SK-N-SH (cell line): ENCODE results near the gene ALS2CL. TPM values are rescaled to one million over a fixed set of nuclear protein-coding genes. Genes with fewer than 3 reads are reported as not detected.

Source experiments
- CTCF ChIA-PET: fragments of 300-600, 350-600 bp; formaldehyde crosslinking; extraction: SDS; loops from one replicate; lab custom pipeline; 2021; lab: Yijun Ruan, JAX
- POLR2A ChIA-PET: fragments of 350-600 bp; sonication (Branson Sonifier 250); formaldehyde crosslinking; extraction: SDS; loops from one replicate; lab custom pipeline; 2020; ENCODE audit warnings: antibody characterized with exemption, inconsistent platforms; lab: Yijun Ruan, JAX
- DNase-seq: peaks from one replicate; pipeline ENCODE4 v3.0.0; 2012
- H2AFZ ChIP-seq: fragments of 200-600 bp; sonication (generic); 2 replicates; pipeline ENCODE4 v1.8.1; 2016; ENCODE audit warnings: antibody characterized with exemption, mild to moderate bottlenecking, low read depth
- H3F3A ChIP-seq: fragments of 200-600 bp; sonication (generic); replicated peaks from 2 replicates; pipeline ENCODE3; 2016; ENCODE audit warnings: antibody characterized with exemption, mild to moderate bottlenecking; ENCODE audit not compliant: insufficient read depth
- H3K27ac ChIP-seq, 2 experiments: fragments of 200-500 bp in 1 of 2; fragments of 200-600 bp in 1 of 2; sonication (Bioruptor generic) in 1 of 2; sonication (generic), shearing (Covaris generic) in 1 of 2; 2 replicates each; pipeline versions ENCODE4 v1.5.1 to v1.6.1; 2014 to 2016; ENCODE audit warnings: low read depth in 2 of 2, inconsistent platforms in 1 of 2, low read length in 1 of 2, mild to moderate bottlenecking in 1 of 2, mixed read lengths in 1 of 2
- H3K27me3 ChIP-seq: fragments of 200-600 bp; sonication (generic), shearing (Covaris generic); 2 replicates; pipeline ENCODE4 v1.6.1; 2016; ENCODE audit warnings: mixed run types; ENCODE audit not compliant: insufficient read depth
- H3K36me3 ChIP-seq, 2 experiments: fragments of 200-500 bp in 1 of 2; fragments of 200-600 bp in 1 of 2; sonication (Bioruptor generic) in 1 of 2; sonication (generic) in 1 of 2; replicated peaks in 1 of 2; 2 replicates each; pipeline versions ENCODE3 to v1.5.1; 2014 to 2016; ENCODE audit warnings: low read length in 1 of 2, mild to moderate bottlenecking in 1 of 2; ENCODE audit not compliant: insufficient read depth in 2 of 2, control insufficient read depth in 1 of 2
- H3K4me1 ChIP-seq, 2 experiments: fragments of 200-500 bp in 1 of 2; fragments of 200-600 bp in 1 of 2; sonication (Bioruptor generic) in 1 of 2; sonication (generic), shearing (Covaris generic) in 1 of 2; 2 replicates each; pipeline versions ENCODE4 v1.5.1 to v1.6.1; 2014 to 2016; ENCODE audit warnings: low read depth in 1 of 2, low read length in 1 of 2, mixed run types in 1 of 2; ENCODE audit not compliant: insufficient read depth in 2 of 2, control insufficient read depth in 1 of 2
- H3K4me2 ChIP-seq: fragments of 200-600 bp; sonication (generic), shearing (Covaris generic); 2 replicates; pipeline ENCODE4 v1.6.1; 2017; ENCODE audit warnings: mixed run types
- H3K4me3 ChIP-seq, 2 experiments: fragments of 200-500 bp in 1 of 2; fragments of 200-600 bp in 1 of 2; sonication (Bioruptor generic) in 1 of 2; sonication (generic), shearing (Covaris generic) in 1 of 2; 2 replicates each; pipeline versions ENCODE4 v1.5.1 to v1.8.1; 2014 to 2016; ENCODE audit warnings: low read depth in 2 of 2, inconsistent platforms in 1 of 2, low read length in 1 of 2, mild to moderate bottlenecking in 1 of 2, mixed read lengths in 1 of 2, moderate library complexity in 1 of 2
- H3K79me2 ChIP-seq: fragments of 200-600 bp; sonication (generic); 2 replicates; pipeline ENCODE4 v1.8.1; 2017; ENCODE audit warnings: mild to moderate bottlenecking; ENCODE audit not compliant: insufficient read depth
- H3K9ac ChIP-seq: fragments of 200-600 bp; sonication (generic); 2 replicates; pipeline ENCODE4 v1.6.1; 2017; ENCODE audit warnings: mixed run types
- H3K9me2 ChIP-seq: fragments of 200-600 bp; sonication (generic); 2 replicates; pipeline ENCODE4 v1.6.1; 2017; ENCODE audit warnings: mixed run types
- H3K9me3 ChIP-seq: fragments of 200-600 bp; sonication (generic); 2 replicates; pipeline ENCODE4 v1.6.1; 2017; ENCODE audit warnings: mixed run types, mild to moderate bottlenecking, moderate library complexity
- H4K20me1 ChIP-seq: fragments of 200-600 bp; sonication (generic); 2 replicates; pipeline ENCODE4 v1.6.1; 2017; ENCODE audit warnings: mild to moderate bottlenecking, mixed run types; ENCODE audit not compliant: insufficient read depth
- CHD2 ChIP-seq: fragments of 150-350 bp; IDR thresholded peaks from 2 replicates; pipeline ENCODE4 v1.6.1; 2018; ENCODE audit warnings: low read length; ENCODE audit not compliant: partially characterized antibody
- ELF1 ChIP-seq: IDR thresholded peaks from 2 replicates; pipeline ENCODE4 v1.4.0; 2012
- EZH2phosphoT487 ChIP-seq: fragments of 200-600 bp; sonication (generic); IDR thresholded peaks from 2 replicates; pipeline ENCODE4 v1.6.1; 2017; ENCODE audit warnings: low read depth, mixed run types, mild to moderate bottlenecking, antibody characterized with exemption, moderate library complexity, borderline replicate concordance
- FOXJ3 ChIP-seq: sonication (generic); formaldehyde crosslinking; IDR thresholded peaks from 2 replicates; pipeline ENCODE4 v1.5.1; 2020; ENCODE audit warnings: mild to moderate bottlenecking, missing genetic modification reagents
- GATA2 ChIP-seq: sonication (generic); formaldehyde crosslinking; IDR thresholded peaks from 2 replicates; pipeline ENCODE4 v1.5.0; 2020; ENCODE audit warnings: mild to moderate bottlenecking, missing genetic modification reagents
- IRF3 ChIP-seq: fragments of 150-350 bp; IDR thresholded peaks from 2 replicates; pipeline ENCODE4 v1.6.1; 2016; ENCODE audit warnings: mild to moderate bottlenecking, low read depth, low read length
- MAX ChIP-seq: IDR thresholded peaks from 2 replicates; pipeline ENCODE4 v1.4.0; 2012; ENCODE audit warnings: low read depth
- MEF2A ChIP-seq: IDR thresholded peaks from 2 replicates; pipeline ENCODE4 v1.4.0; 2012; ENCODE audit warnings: low read depth, borderline replicate concordance
- MXI1 ChIP-seq: IDR thresholded peaks from 2 replicates; pipeline ENCODE4 v1.6.1; 2012; ENCODE audit warnings: mild to moderate bottlenecking, low read depth, low read length, improper control_type of control experiment
- NRF1 ChIP-seq: IDR thresholded peaks from 2 replicates; pipeline ENCODE4 v1.6.1; 2012; ENCODE audit warnings: low read depth, mild to moderate bottlenecking, low read length
- POLR2AphosphoS5 ChIP-seq: IDR thresholded peaks from 2 replicates; pipeline ENCODE4 v1.6.1; 2012; ENCODE audit warnings: low read depth, low read length
- RAD21 ChIP-seq: IDR thresholded peaks from 2 replicates; pipeline ENCODE4 v1.6.1; 2012; ENCODE audit warnings: mild to moderate bottlenecking, low read length
- RFX5 ChIP-seq: IDR thresholded peaks from 2 replicates; pipeline ENCODE4 v1.6.1; 2012; ENCODE audit warnings: mild to moderate bottlenecking, improper control_type of control experiment, low read length
- RXRA ChIP-seq: IDR thresholded peaks from 2 replicates; pipeline ENCODE4 v1.4.0; 2012; ENCODE audit warnings: low read depth, mild to moderate bottlenecking, borderline replicate concordance
- SIN3A ChIP-seq: IDR thresholded peaks from 2 replicates; pipeline ENCODE4 v1.6.1; 2012; ENCODE audit warnings: low read depth, mild to moderate bottlenecking, low read length, moderate library complexity, borderline replicate concordance
- SMC3 ChIP-seq: IDR thresholded peaks from 2 replicates; pipeline ENCODE4 v1.6.1; 2012; ENCODE audit warnings: low read depth, low read length, improper control_type of control experiment
- TAF1 ChIP-seq: IDR thresholded peaks from 2 replicates; pipeline ENCODE4 v1.6.1; 2012; ENCODE audit warnings: low read depth, mild to moderate bottlenecking, low read length, moderate library complexity, borderline replicate concordance
- TCF12 ChIP-seq: IDR thresholded peaks from 2 replicates; pipeline ENCODE4 v1.4.0; 2012
- WGBS: methylation state at CpG from one replicate; pipeline ENCODE4 v1.1.6; 2017; ENCODE audit warnings: low lambda C conversion rate; 5-methylcytosine and 5-hydroxymethylcytosine counted together
- polyA plus RNA-seq, 3 experiments: library from polyadenylated mRNA; depleted of rRNA; stranded (reverse); fragments of >200 nt; gene quantifications; 2 replicates each; pipeline ENCODE4 v1.2.3, GENCODE V29; 2012
- TF ChIP-seq, protein P1 (sequence below): IDR thresholded peaks from 2 replicates; pipeline ENCODE4 v1.4.0; 2012; ENCODE audit warnings: low read depth, borderline replicate concordance
- TF ChIP-seq, protein P2 (sequence below): fragments of 150-350 bp; IDR thresholded peaks from 2 replicates; pipeline ENCODE4 v1.6.1; 2017; ENCODE audit warnings: antibody characterized with exemption, low read length, low read depth, borderline replicate concordance

ALS2CL gene
- polyA plus RNA-seq, 1 of the 3 experiments (the other 2 are of a cell fraction), result 0.18 TPM

GRCh38 chr3:46642971-46643370 is 50.5 kb downstream of the ALS2CL start:
- H3K9ac ChIP-seq, result no peak overlapping the region
- H3K27ac ChIP-seq, result no peak overlapping the region
- DNase-seq, result no peak

GRCh38 chr3:46640927-46641326 is 52.6 kb downstream of the ALS2CL start:
- CTCF ChIA-PET, result interaction anchor here (0.6 kb wide), 2 partner anchors 122 to 255 kb away, joined by 3 read pairs; no protein-coding TSS in a partner anchor
- Histone ChIP-seq H3K9me2 (no peaks in the 10 kb centered on the region), H3K4me3 (no peak overlapping the region), H3K4me1 (no peaks in the 10 kb centered on the region), H3K9me3 (no peaks in the 10 kb centered on the region), H3F3A (no peaks in the 10 kb centered on the region), H3K36me3 (no peaks in the 10 kb centered on the region), H3K9ac (no peak overlapping the region), H3K79me2 (no peaks in the 10 kb centered on the region), H4K20me1 (no peaks in the 10 kb centered on the region), H3K27me3 (no peaks in the 10 kb centered on the region; the same call in 1 of the 2 replicates), H3K27ac (no peak overlapping the region), H3K4me2 (no peak overlapping the region), H2AFZ (no peak overlapping the region)
- TF ChIP-seq, protein P1, sequence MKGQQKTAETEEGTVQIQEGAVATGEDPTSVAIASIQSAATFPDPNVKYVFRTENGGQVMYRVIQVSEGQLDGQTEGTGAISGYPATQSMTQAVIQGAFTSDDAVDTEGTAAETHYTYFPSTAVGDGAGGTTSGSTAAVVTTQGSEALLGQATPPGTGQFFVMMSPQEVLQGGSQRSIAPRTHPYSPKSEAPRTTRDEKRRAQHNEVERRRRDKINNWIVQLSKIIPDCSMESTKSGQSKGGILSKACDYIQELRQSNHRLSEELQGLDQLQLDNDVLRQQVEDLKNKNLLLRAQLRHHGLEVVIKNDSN, result no peak
- TF ChIP-seq FOXJ3 (CRISPR knock-in tag) (no peak), EZH2phosphoT487 (no peak), MXI1 (no peak), TAF1 (no peak), POLR2AphosphoS5 (no peak), RAD21 (no peak), SIN3A (no peak), CHD2 (no peak), MAX (no peak), IRF3 (no peak), MEF2A (no peak), NRF1 (no peak), GATA2 (CRISPR knock-in tag) (no peak), RXRA (no peak)
- TF ChIP-seq, protein P2, sequence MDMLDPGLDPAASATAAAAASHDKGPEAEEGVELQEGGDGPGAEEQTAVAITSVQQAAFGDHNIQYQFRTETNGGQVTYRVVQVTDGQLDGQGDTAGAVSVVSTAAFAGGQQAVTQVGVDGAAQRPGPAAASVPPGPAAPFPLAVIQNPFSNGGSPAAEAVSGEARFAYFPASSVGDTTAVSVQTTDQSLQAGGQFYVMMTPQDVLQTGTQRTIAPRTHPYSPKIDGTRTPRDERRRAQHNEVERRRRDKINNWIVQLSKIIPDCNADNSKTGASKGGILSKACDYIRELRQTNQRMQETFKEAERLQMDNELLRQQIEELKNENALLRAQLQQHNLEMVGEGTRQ, result no peak
- POLR2A ChIA-PET, result no interaction called here
- no peak for DNase-seq
- WGBS, result 3% methylated on average over 3 of the region's 3 CpGs

More at GRCh38 chr3:46642971-46643370, 50.5 kb downstream of the ALS2CL start:
- H3K27me3 ChIP-seq, result no peaks in the 10 kb centered on the region; the same call in 1 of the 2 replicates
- no peak overlapping the region for H3K4me2 ChIP-seq
- no peaks in the 10 kb centered on the region for H3F3A ChIP-seq
- no peaks in the 10 kb centered on the region for H4K20me1 ChIP-seq
- POLR2A ChIA-PET, result no interaction called here
- H3K4me1 ChIP-seq, result no peaks in the 10 kb centered on the region
- no peaks in the 10 kb centered on the region for H3K9me3 ChIP-seq
- CTCF ChIA-PET, result no interaction called here
- TF ChIP-seq TAF1, result no peak
- no peak for TF ChIP-seq ELF1
- TF ChIP-seq SMC3, result no peak
- TF ChIP-seq TCF12, result no peak
- no peak for TF ChIP-seq RFX5
- TF ChIP-seq, all 33 proteins: peak for 0
- H3K79me2 ChIP-seq, result no peaks in the 10 kb centered on the region
- H3K9me2 ChIP-seq, result no peaks in the 10 kb centered on the region
- no peaks in the 10 kb centered on the region for H3K36me3 ChIP-seq
- H3K4me3 ChIP-seq, result no peak overlapping the region
- no peak overlapping the region for H2AFZ ChIP-seq
- 48% methylated on average over 6 of the region's 6 CpGs for WGBS
